AG04450 (cell line): ENCODE measurements around the gene GNL2. TPM values are rescaled to one million over a fixed set of nuclear protein-coding genes. Genes with fewer than 3 reads are reported as not detected.

Source experiments
- CTCF ChIA-PET: fragments of 300-600, 350-600 bp; formaldehyde crosslinking; extraction: SDS; loops from one replicate; lab custom pipeline; 2022; ENCODE audit warnings: antibody characterized with exemption, inconsistent platforms; lab: Charles Lee
- POLR2A ChIA-PET: fragments of 350-600 bp; formaldehyde crosslinking; extraction: SDS; loops from one replicate; lab custom pipeline; 2021; ENCODE audit warnings: antibody characterized with exemption, inconsistent platforms; lab: Yijun Ruan, JAX
- DNase-seq: peaks from one replicate; pipeline ENCODE4 v3.0.0-alpha.2; 2011; ENCODE audit warnings: low read depth, low spot score
- H3K27ac ChIP-seq: one replicate; pipeline ENCODE4 v1.5.1; 2012; ENCODE audit warnings: low read depth, low read length, control low read depth
- H3K27me3 ChIP-seq: one replicate; pipeline ENCODE4 v1.6.0; 2012; ENCODE audit warnings: low read length; ENCODE audit not compliant: control insufficient read depth, insufficient read depth
- H3K4me3 ChIP-seq: 2 replicates; pipeline ENCODE4 v1.5.1; 2011; ENCODE audit warnings: mild to moderate bottlenecking, low read depth, low read length, control low read depth
- H3K9me3 ChIP-seq: 2 replicates; pipeline ENCODE4 v1.5.1; 2012; ENCODE audit warnings: low read length; ENCODE audit not compliant: control insufficient read depth, insufficient read depth
- polyA plus RNA-seq: library from polyadenylated mRNA; depleted of rRNA; stranded (reverse); fragments of >200 nt; gene quantifications from 2 replicates; pipeline ENCODE4 v1.2.3, GENCODE V29; 2011
- TF ChIP-seq, protein P1 (sequence below): IDR thresholded peaks from 2 replicates; pipeline ENCODE4 v1.5.1; 2011; ENCODE audit warnings: low read depth, low read length, control low read depth, inconsistent platforms

GNL2 gene
- polyA plus RNA-seq, 1 experiment = 64.7 TPM

DNA sequence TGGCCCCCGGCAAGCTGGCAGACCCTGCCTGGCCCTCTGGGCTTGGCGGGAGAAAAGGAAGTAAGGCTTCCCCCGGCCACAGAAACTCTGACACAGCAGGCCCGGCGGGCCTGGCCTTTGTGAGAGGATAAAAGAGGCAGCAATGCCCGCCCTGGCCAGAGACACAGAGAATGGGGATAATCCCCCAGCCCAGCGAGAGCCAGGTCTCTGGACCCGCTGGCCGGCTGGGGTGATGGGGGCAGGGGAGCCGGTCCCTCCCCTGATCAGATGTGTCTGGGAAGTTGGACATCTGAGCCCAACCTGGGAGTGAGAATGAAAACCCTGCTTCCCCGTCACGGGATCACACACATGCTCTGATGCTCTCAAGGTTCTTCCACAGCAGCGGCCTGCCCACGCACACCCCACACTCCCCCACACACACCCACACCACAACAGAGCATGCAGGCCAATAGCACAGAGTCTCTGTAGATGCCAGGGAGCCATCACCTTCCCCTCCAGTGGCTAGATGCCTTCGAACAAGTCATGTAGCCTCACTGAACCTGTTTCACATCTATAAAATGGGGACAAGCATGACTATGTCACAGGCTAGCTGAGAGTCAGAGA, 34.8 kb upstream of the GNL2 start:
- TF ChIP-seq, protein P1, sequence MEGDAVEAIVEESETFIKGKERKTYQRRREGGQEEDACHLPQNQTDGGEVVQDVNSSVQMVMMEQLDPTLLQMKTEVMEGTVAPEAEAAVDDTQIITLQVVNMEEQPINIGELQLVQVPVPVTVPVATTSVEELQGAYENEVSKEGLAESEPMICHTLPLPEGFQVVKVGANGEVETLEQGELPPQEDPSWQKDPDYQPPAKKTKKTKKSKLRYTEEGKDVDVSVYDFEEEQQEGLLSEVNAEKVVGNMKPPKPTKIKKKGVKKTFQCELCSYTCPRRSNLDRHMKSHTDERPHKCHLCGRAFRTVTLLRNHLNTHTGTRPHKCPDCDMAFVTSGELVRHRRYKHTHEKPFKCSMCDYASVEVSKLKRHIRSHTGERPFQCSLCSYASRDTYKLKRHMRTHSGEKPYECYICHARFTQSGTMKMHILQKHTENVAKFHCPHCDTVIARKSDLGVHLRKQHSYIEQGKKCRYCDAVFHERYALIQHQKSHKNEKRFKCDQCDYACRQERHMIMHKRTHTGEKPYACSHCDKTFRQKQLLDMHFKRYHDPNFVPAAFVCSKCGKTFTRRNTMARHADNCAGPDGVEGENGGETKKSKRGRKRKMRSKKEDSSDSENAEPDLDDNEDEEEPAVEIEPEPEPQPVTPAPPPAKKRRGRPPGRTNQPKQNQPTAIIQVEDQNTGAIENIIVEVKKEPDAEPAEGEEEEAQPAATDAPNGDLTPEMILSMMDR = no peak
- Histone ChIP-seq H3K27ac (no peak overlapping the region), H3K9me3 (no peaks in the 10 kb centered on the region; the same call in 1 of the 2 replicates), H3K4me3 (no peak overlapping the region), H3K27me3 (peaks cover 73% of the 10 kb centered on the region)
- ChIA-PET CTCF (interaction anchor here (5.1 kb wide), 1 partner anchor 28 kb away, joined by 31 read pairs; no protein-coding TSS in a partner anchor), POLR2A (no interaction called here)
- no peak for DNase-seq

GRCh38 chr1:37629726-37630425, 34.1 kb upstream of the GNL2 start:
- no peaks in the 10 kb centered on the region; the same call in 1 of the 2 replicates for H3K9me3 ChIP-seq
- CTCF ChIA-PET = interaction anchor here (1.7 to 5.1 kb wide), 2 partner anchors 27 to 51 kb away, joined by 5 to 31 read pairs; no protein-coding TSS in a partner anchor
- TF ChIP-seq, protein P1 = no peak
- POLR2A ChIA-PET = no interaction called here
- H3K27me3 ChIP-seq = peaks cover 71% of the 10 kb centered on the region
- H3K4me3 ChIP-seq = no peak overlapping the region
- H3K27ac ChIP-seq = no peak overlapping the region
- no peak for DNase-seq

- DNase-seq = no peak
- no peak overlapping the region for H3K4me3 ChIP-seq
- TF ChIP-seq, protein P1 = no peak
- ChIA-PET POLR2A (no interaction called here), CTCF (interaction anchor here (1.7 to 5.1 kb wide), 2 partner anchors 26 to 52 kb away, joined by 5 to 31 read pairs; no protein-coding TSS in a partner anchor)
- no peaks in the 10 kb centered on the region; the same call in 1 of the 2 replicates for H3K9me3 ChIP-seq
- H3K27ac ChIP-seq = no peak overlapping the region
- peaks cover 71% of the 10 kb centered on the region for H3K27me3 ChIP-seq
Measured at GRCh38 chr1:37629008-37629407, 33.3 kb upstream of the GNL2 start.

- Histone ChIP-seq H3K27ac (no peak overlapping the region), H3K27me3 (peaks cover 70% of the 10 kb centered on the region), H3K9me3 (no peaks in the 10 kb centered on the region), H3K4me3 (no peak overlapping the region)
- TF ChIP-seq, protein P1 = no peak
- POLR2A ChIA-PET = no interaction called here
- no peak for DNase-seq
- CTCF ChIA-PET = interaction anchor here (5.1 kb wide), 1 partner anchor 25 kb away, joined by 31 read pairs; no protein-coding TSS in a partner anchor
Measured at GRCh38 chr1:37628026-37628556, 32.4 kb upstream of the GNL2 start.
